NCI-H69 (cell line): Measurements from ENCODE around the gene PSMB2.

Experiments used
- DNase-seq: peaks from one replicate; lab custom pipeline; 2025; lab: John Stamatoyannopoulos, UW

PSMB2 gene

DNA sequence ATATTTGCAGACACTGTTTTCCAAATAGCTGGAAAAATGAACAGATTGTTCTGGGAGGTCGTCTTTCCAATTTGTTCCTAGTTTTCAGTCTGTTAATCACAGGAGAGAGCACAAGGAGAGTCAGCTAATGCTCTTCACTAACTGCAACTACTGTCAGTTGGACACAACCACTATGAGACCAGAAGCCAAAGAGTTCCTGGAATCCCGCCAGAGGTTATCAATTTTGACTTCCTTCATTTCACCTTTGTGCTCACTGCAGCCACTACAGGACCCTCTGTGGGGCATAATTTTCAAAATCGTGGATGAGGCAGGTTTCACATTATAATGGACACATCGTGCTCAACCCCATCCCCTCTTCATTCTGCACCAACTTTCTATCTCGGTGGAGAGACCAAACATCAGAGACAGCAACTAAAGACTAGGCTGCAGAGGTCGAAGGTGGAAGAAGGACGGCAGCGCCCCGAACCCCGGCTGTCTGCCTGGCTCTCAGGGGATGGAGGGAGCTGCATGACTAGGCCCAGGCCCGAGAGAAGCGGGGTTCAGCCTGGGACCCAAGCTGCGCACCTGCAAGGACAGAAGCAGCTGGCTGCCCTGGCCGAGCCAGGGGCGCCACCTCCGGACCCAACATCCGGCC is 84.7 kb downstream of the PSMB2 start:
- peak; percentile 64 for DNase-seq

DNA sequence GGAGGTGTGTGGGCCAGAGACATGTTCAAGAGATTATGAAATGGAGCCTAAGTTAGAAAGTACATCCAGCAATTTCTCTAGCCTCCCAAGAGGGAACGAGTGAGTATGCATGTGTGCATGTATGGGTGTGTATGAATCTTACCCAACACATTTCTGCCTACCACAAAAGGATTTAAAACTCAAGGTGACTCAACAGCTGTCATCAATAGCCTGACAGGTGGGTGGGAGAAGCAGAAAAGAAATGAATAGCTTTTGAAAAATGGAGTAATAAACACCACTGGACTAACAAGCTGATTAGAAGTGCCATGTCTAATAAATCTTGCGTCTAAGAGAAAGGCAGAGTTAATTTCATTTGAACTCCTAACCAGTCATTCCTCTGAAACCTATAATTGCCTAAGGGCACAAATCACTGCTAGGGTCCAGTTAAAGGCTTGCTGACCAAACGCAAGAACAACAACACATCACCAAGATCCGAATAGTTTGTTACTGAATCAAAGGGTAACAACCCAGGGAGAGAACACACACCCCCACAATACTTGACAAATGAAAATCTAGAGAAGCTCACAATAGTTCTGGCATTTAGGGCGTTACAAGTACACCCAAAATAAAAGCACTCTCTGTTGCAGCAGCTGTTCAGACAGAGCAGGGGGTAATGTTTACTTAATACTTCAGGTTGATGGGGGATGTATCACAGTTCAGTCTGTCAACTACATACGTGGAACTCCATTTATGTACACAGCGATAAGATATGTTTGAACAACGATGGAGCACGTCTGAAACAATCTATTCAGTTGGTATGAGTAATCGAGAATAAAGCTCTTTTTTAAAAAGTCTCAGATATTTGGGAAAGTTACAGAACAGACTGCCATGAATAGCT is 85.5 kb downstream of the PSMB2 start:
- peak; percentile 98 for DNase-seq

DNA sequence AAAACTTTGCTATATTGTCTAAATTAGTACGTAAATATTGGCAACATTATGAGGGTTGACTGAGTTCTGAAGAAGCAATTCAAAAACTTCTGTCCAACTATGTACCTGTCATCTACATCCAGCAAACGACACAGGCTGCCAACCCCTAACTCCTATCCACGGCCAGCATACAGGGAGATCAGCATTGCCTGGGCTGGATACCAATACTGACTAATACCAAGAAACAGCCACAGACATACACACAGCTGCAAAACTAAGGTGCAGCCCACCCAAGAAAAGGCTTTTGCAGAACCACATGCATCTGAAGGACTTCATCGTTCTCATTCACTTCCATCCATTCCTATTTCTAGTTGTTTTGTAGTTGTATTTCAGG is 86.1 kb downstream of the PSMB2 start:
- DNase-seq = peak; percentile 34

DNA sequence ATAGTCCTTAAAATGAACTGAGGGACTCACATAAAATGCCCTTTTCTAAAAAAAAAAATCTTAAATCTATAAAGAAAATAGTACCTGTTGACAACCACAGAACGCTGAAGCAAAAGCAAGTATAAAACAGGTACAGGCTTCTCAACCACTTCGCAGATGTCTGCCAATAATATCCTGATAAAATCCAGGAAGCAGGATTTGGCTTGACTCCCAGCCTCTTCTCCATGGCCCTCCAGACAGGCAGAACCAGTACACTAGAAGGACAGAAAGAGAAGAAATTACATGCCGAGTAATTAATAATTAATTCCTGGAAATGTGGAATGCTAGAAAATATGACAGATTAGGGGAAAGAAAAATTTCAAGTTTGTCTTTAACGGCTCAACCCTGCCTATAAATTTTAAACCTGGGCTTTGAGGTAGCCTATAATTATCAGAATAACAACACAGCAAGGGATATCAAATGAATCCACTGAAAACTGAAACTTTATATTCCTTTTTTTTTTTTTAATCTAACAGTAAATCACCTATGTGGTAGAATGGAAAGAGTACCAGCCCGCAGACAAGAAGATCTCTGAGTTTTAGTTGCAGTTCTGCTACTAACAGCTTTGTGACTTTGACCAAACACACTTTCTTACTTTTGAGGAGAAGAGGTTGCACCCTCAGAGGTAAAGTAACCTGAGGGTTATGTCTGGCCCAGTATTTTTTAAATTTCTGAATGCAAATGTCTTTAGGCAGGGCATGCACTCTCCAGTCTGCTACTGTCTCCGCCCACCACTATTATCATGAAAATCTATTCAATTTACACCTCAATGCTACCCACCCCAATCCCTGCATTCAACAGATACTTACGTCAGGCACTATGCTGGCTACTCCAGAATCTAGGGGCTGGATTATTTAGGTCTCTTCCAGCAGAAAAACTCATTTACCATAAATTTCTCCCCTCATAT is 86.8 kb downstream of the PSMB2 start:
- DNase-seq = peak; percentile 73

DNA sequence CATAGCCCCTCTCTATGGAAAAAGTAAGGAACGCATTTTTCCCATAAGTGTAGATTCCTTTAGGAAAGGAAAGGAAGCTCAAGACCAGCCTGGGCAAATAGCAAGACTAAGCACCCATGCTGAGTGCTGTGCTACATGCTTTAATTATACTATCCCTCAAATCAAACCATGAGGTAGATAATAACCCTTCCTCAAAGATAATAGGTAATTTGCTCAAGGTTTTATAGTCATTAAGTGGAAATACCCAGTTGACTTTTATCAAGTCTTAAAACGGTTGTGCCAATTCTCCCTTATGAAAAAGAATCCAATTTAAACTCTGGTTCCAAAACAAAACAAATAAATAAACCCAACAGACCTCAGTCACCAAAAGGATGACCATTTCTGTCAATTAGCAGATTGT is 87.5 kb downstream of the PSMB2 start:
- peak; percentile 81 for DNase-seq
